ENCODE results near the gene TNFSF9. TPM values are rescaled to one million over a fixed set of nuclear protein-coding genes. Genes with fewer than 3 reads are reported as not detected.

TNFSF9 gene
- total and polyA plus RNA-seq, 2 of the 8 experiments (the other 6 are each of a cell fraction or from before 2014, with no cell fraction given): 1.7 to 4.4 TPM

GRCh38 chr19:6551091-6551490 lies 20.3 kb downstream of the TNFSF9 start:
- Histone ChIP-seq H2BK120ac (replicated peaks; ENCODE audit: low read depth, low read length) (peak overlapping the region; percentile 64), H4K91ac (replicated peaks; ENCODE audit: insufficient read length, low read length) (peak overlapping the region; percentile 65), H3K56ac (replicated peaks; ENCODE audit: insufficient read length, low read depth, low read length) (no peak overlapping the region), H3K23me2 (ENCODE audit: low read depth, low read length) (peaks cover 3% of the 10 kb centered on the region; the same call in 1 of the 2 replicates), H3K4me1 (replicated peaks in 1 of 4; ENCODE audit: control insufficient read depth in 3 of 4, insufficient read depth in 4 of 4, low read length in 3 of 4) (peaks cover 0 to 5% (median 3%) of the 10 kb centered on the region in 4 experiments; a peak in 4 of 7 replicates), H3K27ac (ENCODE audit: low read depth, low read length) (no peak overlapping the region), H3K9ac (replicated peaks in 1 of 4; ENCODE audit: extremely low read depth in 1 of 4, low read depth in 3 of 4, low read length in 3 of 4) (no peak overlapping the region), H3K4me2 (ENCODE audit: insufficient read depth in 1 of 2, low read depth in 2 of 2, low read length in 2 of 2) (no peak overlapping the region), H3K23ac (ENCODE audit: insufficient read length) (no peak overlapping the region), H2BK15ac (ENCODE audit: low read length) (peak overlapping the region; percentile 72; the same call in 1 of the 2 replicates), H3K9me3 (ENCODE audit: insufficient read depth in 2 of 2, low read depth in 1 of 2, low read length in 1 of 2) (peaks cover 4% of the 10 kb centered on the region in 2 experiments; a peak in 2 of 4 replicates), H3K4me3 (ENCODE audit: extremely low read depth in 1 of 4, insufficient read depth in 2 of 4, low read depth in 3 of 4, low read length in 4 of 4) (no peak overlapping the region), H3K27me3 (replicated peaks in 1 of 4; ENCODE audit: control insufficient read depth in 3 of 4, extremely low read depth in 1 of 4, insufficient read depth in 3 of 4, low read length in 3 of 4) (no peaks in the 10 kb centered on the region), H2AFZ (ENCODE audit: low read length) (0 out of 2 replicates have a peak overlapping the region, but pooled peaks have one; percentile 91), H4K20me1 (replicated peaks in 1 of 2; ENCODE audit: control insufficient read depth in 1 of 2, insufficient read depth in 2 of 2, low read length in 2 of 2) (no peaks in the 10 kb centered on the region), H3K79me1 (ENCODE audit: low read depth, low read length) (no peaks in the 10 kb centered on the region), H3K18ac (ENCODE audit: extremely low read depth, low read length) (peak overlapping the region; percentile 60), H2AK5ac (ENCODE audit: low read depth, low read length) (no peak overlapping the region), H4K5ac (ENCODE audit: insufficient read length, low read depth, low read length) (peak overlapping the region; percentile 21), H3K4ac (replicated peaks; ENCODE audit: insufficient read length, low read depth, low read length) (no peak overlapping the region), H4K8ac (ENCODE audit: extremely low read depth, insufficient read depth, low read length) (peak overlapping the region; percentile 83), H2BK5ac (ENCODE audit: low read depth, low read length) (no peak overlapping the region), H3K79me2 (ENCODE audit: control insufficient read depth in 1 of 2, insufficient read depth in 2 of 2, low read length in 2 of 2) (no peaks in the 10 kb centered on the region), H3K14ac (ENCODE audit: insufficient read length) (no peak overlapping the region), H2BK20ac (ENCODE audit: low read length) (peak overlapping the region; percentile 61; the same call in 1 of the 2 replicates), H2BK12ac (ENCODE audit: low read depth, low read length) (peak overlapping the region; percentile 75; the same call in 1 of the 2 replicates), H3K36me3 (ENCODE audit: control insufficient read depth in 2 of 4, insufficient read depth in 4 of 4, low read length in 3 of 4) (no peaks in the 10 kb centered on the region)
- DNase-seq (ENCODE audit: low read depth in 1 of 2, low spot score in 2 of 2) (no peak), FAIRE-seq (no peak)
- ChIA-PET POLR2A (ENCODE audit: partially characterized antibody) (interaction anchor here (1.0 to 2.9 kb wide), 5 partner anchors 10 to 40 kb away, joined by 3 to 10 read pairs (median 5); partner anchors contain the start of genes CD70 and TNFSF9), CTCF (ENCODE audit: partially characterized antibody) (interaction anchor here (0.6 to 2.8 kb wide), 16 partner anchors 10 to 217 kb away, joined by 3 to 11 read pairs (median 4); partner anchors contain the start of gene DENND1C)
- 70% methylated on average over 3 of the region's 3 CpGs; no CpG with 5 or more reads in 1 of the 2 experiments for WGBS, 2 experiments (ENCODE audit: extremely low coverage in 1 of 2, insufficient coverage in 1 of 2, insufficient read length in 1 of 2, insufficient replicate concordance in 2 of 2, low coverage in 1 of 2, low lambda C conversion rate in 2 of 2, missing lambda C conversion rate in 1 of 2)
- TF ChIP-seq SUZ12 (IDR thresholded peaks at IDR 0.05; ENCODE audit: low read length): no peak
- TF ChIP-seq POU5F1 (IDR thresholded peaks at IDR 0.05; ENCODE audit: low read depth, low read length): no peak
- TF ChIP-seq POLR2AphosphoS5 (IDR thresholded peaks at IDR 0.05; ENCODE audit: low read depth, low read length): no peak
- TF ChIP-seq BCL11A (IDR thresholded peaks at IDR 0.05; ENCODE audit: low read depth in 2 of 2, low read length in 2 of 2): no peak

Measured in H1 (cell line).